Inflammatory macrophage treated with lipopolysaccharide for 1 hour (primary cell): ENCODE results near the gene LDB2.

Experiments used
- DNase-seq, 2 donors: peaks; one replicate each; pipeline ENCODE4 v3.0.0-alpha.2; 2020 to 2022

Gene LDB2

GRCh38 chr4:16715482-16715881, 183.0 kb downstream of the LDB2 start:
- DNase-seq: no peak

- no peak for DNase-seq
Measured at GRCh38 chr4:16714191-16714590, 184.3 kb downstream of the LDB2 start.

GRCh38 chr4:16713696-16714095, 184.7 kb downstream of the LDB2 start:
- DNase-seq: no peak

- no peak for DNase-seq
Measured at GRCh38 chr4:16713271-16713670, 185.2 kb downstream of the LDB2 start.

GRCh38 chr4:16710198-16710597, 188.2 kb downstream of the LDB2 start:
- DNase-seq: no peak

GRCh38 chr4:16707874-16708273, 190.6 kb downstream of the LDB2 start:
- DNase-seq: no peak

- DNase-seq: no peak
Measured at GRCh38 chr4:16706251-16706650, 192.2 kb downstream of the LDB2 start.

GRCh38 chr4:16705341-16705740, 193.1 kb downstream of the LDB2 start:
- DNase-seq: no peak

GRCh38 chr4:16704489-16704888, 194.0 kb downstream of the LDB2 start:
- DNase-seq: no peak

GRCh38 chr4:16695896-16696295, 202.5 kb downstream of the LDB2 start:
- DNase-seq: no peak

GRCh38 chr4:16694884-16695276, 203.6 kb downstream of the LDB2 start:
- DNase-seq: no peak

- DNase-seq: no peak
Measured at GRCh38 chr4:16694173-16694883, 204.1 kb downstream of the LDB2 start.

- DNase-seq: no peak
Measured at GRCh38 chr4:16693641-16694040, 204.8 kb downstream of the LDB2 start.

GRCh38 chr4:16692961-16693506, 205.4 kb downstream of the LDB2 start:
- no peak for DNase-seq

GRCh38 chr4:16692524-16692923, 205.9 kb downstream of the LDB2 start:
- no peak for DNase-seq

- no peak for DNase-seq
Measured at GRCh38 chr4:16692046-16692445, 206.4 kb downstream of the LDB2 start.

- no peak for DNase-seq
Measured at GRCh38 chr4:16691450-16691849, 207.0 kb downstream of the LDB2 start.

- DNase-seq: no peak
Measured at GRCh38 chr4:16687845-16688244, 210.6 kb downstream of the LDB2 start.

- no peak for DNase-seq
Measured at GRCh38 chr4:16687011-16687410, 211.4 kb downstream of the LDB2 start.

GRCh38 chr4:16686195-16686594, 212.2 kb downstream of the LDB2 start:
- DNase-seq: no peak

- no peak for DNase-seq
Measured at GRCh38 chr4:16685536-16685935, 212.9 kb downstream of the LDB2 start.

GRCh38 chr4:16684935-16685334, 213.5 kb downstream of the LDB2 start:
- no peak for DNase-seq

- no peak for DNase-seq
Measured at GRCh38 chr4:16684097-16684496, 214.3 kb downstream of the LDB2 start.

GRCh38 chr4:16682975-16683374, 215.5 kb downstream of the LDB2 start:
- DNase-seq: no peak
